HG02870 (cell line): ENCODE measurements around the gene FIZ1.
"Not testable (repeated sequence)": the region's sequence is repeated elsewhere in the genome, so short reads cannot be mapped to it uniquely, and the experiment has no call there.

ENCODE experiments used
- ATAC-seq: cut with Tn5 transposase; IDR thresholded peaks from one replicate; pipeline ENCODE4 v1.9.1; 2021; ENCODE audit warnings: mild to moderate bottlenecking, moderate library complexity; ENCODE audit not compliant: unreplicated experiment

The FIZ1 gene

DNA sequence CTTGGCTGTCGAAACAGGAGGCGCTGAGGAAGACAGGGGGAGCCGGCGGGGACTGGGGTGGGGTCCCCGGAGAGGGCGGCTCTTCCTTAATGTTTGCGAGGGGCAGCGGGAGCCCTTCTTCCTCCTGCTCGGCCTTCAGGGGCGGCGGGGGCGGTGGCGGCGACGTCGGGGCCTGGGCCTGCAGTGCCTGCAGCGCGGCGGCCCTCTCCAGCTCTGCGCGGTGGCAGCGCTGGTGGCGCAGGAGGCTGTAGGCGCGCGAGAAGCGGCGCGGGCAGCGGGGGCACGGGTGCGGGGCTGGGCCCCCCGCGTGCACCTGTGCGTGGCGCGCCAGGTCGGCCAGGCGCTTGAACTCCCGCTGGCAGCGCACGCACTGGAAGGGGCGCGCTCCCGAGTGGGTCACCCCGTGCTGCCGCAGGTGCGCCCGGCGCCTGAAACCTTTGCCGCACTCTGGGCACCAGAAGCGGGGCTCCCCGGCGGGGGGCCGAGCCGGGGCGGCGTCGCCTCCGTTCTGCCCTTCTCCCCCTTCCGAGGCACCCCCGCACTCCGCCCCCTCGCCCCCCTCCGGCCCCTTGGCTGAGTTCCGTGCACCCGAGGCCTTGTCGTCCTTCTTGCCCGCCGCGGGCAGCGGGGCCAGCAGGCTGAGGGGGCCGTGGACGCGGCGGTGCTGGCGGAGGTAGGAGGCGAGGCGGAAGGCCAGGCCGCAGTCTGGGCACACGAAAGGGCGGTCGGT lies 21.1 kb downstream of the FIZ1 start:
- no peak for ATAC-seq

DNA sequence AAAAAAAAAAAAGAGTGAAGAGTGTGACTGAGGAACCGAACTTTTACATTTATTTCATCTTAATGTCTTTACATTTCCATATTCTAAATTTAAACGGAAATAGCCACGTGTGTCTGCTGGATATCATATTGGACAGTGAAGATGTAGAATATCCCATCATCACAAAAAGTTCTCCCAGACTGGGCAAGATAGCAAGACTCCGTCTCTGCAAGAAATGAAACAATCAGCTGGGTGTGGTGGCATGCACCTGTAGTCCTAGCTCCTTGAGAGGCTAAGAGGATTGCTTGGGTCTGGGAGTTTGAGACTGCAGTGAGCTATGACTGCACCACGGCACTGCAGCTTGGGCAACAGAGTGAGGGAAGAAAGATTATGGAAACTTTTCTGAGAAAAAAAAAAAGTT lies 22.6 kb downstream of the FIZ1 start:
- no peak for ATAC-seq

DNA sequence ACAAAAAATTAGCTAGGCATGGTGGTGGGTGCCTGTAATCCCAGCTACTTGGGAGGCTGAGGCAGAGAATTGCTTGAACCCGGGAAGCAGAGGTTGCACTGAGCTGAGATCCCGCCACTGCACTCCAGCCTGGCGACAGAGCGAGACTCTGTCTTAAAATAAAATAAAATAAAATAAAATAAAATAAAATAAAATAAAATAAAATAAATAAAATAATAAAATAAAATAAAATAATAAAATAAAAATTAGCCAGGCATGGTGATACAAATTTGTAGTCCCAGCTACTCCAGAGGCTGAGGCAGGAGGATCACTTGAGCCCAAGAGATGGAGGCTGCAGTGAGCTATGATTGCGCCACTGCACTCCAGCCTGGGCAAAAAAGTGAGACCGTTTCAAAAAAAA lies 25.4 kb downstream of the FIZ1 start:
- not testable (repeated sequence) for ATAC-seq

DNA sequence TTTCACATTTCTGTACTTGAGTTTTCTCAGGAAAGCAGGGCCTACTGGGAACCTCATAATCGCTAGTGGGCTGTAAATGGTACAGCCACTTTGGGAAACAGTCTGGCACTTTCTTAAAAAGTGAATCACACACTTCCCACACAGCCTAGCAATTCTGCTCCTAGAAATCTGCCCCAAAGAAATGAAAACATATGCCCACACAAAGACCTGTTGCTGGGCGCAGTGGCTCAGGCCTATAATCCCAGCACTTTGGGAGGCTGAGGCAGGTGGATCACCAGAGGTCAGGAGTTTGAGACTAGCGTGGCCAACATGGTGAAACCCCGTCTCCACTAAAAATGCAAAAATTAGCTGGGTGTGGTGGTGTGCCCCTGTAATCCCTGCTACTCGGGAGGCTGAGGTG lies 29.8 kb downstream of the FIZ1 start:
- not testable (repeated sequence) for ATAC-seq

DNA sequence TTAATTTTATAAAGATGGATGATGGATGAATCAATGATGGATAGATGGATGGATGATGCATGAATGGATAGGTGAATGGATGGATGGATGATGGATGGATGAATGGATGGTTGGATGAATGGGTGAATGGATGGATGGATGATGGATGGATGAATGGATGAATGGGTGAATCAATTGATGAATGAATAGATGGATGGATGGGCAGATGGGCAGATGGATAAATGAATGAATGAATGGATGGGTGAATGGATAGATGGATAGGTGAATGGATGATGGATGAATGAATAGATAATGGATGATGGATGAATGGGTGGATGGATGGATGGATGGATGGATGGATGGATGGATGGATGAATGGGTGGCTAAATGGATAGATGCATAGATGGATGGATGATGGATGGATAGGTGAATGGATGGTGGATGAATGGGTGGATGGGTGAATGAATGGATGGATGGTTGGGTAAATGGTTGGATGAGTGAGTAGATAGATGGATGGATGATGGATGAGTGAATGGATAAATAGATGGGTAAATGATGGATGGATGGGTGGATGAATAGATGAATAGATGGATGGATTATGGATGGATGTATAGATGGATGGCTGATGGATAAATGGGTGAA lies 31.5 kb downstream of the FIZ1 start:
- no peak for ATAC-seq

DNA sequence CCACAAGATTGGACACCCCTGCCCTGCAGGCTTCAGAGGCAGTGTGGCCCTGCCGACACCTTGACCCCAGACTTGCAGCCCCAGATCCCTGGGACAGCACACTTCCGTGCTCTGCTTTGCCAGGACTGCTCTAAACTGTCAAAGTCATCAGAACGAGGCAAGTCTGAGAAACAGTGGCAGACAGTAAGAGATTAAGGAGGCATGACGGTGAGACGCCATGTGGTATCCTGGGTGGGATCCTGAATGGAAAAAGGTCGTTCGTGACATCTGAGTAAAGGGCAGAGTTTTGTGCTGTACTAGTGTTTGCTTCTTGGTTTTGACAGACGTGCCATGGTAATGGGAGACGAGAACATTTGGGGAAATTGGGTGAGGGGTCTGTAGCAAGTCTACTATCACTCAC lies 32.5 kb downstream of the FIZ1 start:
- no peak for ATAC-seq

DNA sequence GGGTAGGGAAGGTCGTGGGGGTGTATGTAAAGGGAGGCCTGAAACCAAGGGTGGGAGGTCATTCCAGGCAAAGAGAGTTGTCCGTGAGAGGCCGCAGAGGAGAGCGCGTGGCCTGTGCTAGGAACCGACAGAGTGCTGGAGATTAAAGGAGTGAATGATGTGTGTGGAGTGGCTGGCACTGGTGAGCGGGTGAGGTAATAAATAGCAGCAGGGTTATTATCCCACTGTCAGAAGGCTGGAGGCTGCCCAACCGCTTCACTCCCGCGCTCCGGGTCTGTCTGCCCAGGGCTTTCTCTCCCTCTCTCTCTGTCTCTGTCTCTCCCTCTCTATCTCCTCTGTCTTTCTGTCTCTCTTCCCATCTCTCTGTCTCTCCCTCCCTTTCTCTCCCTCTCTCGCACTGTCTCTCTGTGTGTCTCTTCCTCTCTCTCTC lies 36.0 kb downstream of the FIZ1 start:
- ATAC-seq = no peak

DNA sequence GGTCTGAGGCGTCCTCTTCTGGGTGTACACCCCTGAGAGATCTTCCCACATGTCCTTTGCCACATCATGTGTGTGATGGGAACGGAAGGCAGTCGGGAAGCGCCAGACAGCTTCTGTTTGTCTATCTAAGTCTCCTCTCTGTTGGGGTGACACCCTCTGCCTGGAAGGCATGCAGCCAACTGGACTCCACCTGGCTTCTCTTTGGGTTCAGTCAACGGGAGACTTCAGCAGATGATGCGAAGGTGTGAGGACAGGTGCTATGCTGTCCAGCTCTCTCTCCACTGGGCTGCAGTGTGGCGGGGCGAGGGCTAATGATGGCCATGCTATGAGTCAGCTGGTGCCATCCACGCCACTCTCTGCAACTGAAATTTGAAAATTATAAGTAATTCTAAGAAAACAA lies 39.6 kb downstream of the FIZ1 start:
- no peak for ATAC-seq

DNA sequence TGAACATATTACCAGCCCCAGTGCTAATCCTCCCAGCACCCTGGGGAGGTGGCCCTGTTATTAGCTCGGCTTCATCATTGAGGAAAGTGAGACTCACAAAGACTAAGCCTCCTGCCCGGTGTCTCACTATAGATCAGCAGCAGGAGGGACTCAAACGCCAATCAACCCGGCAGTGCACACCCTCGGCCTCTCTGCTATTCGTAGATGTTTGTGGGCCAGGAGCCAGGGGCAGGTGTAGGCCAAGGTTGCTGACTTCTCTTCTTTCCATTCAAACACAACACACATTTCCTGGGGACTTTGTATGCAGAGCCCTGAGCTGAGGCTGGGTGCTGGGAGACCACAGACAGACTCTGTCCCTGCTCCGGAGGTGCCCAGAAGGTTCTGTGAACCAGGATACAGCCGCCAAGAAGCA lies 44.6 kb downstream of the FIZ1 start:
- ATAC-seq = no peak

DNA sequence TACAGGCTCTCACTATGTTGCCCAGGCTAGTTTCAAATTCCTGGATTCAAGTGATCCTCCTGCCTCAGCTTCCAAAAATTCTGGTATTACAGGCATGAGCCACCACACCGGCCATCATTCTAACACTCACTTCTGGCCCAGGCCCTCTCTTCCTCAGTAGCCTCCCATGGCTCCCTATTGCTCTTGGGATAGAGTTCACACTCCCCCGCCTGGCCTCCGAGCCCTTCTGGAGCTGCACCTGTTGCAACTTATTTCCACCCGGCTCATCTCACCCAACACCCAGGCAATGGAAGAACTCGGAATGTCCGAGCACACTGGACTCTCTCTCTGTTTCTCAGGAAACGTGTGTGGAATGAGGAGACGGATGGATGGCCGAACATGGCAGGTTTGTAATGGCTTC lies 45.0 kb downstream of the FIZ1 start:
- ATAC-seq = no peak

DNA sequence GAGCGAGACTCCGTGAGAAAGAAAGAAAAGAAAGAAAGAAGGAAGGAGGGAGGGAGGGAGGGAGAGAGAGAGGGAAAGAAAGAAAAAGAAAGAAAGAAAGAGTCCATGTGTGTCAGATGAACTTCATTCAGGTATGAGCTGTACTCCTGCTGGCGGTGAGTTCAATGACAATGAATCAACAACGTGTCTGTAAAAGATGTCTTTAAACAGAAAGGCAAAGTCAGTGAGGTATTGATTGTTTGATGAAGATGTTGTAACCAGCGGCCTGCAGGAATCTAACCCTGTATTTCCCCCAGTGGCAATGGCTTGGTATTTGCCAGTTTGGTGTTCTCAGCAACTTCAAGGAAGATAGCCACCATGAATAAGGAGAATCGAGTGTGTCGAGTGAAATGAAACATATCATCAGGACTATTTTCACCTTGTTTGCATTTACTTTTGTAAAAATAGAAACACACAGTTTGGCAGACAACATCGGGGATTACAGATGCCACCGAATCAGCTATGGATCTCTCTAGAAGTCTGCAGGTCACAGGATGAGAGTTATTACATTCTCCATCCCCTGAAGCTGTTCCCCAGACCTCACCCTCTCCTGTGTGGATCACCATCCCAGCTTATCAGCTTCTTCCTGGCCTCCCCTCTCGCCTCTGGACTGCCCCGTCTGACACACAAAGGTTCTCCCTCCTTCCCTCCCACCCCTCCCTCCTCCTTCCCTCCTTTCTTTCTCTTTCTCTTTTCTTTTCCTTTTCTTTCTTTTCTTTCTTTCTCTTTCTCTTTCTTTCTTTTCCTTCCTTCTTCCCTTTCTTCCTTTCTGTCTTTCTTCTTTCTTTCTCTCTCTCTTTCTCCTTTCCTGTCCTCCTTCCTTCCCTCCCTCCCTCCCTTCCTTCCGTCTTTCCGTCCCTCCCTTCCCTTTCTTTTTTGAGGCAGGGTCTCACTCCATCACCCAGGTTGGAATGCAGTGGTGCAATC lies 45.8 kb downstream of the FIZ1 start:
- no peak for ATAC-seq

DNA sequence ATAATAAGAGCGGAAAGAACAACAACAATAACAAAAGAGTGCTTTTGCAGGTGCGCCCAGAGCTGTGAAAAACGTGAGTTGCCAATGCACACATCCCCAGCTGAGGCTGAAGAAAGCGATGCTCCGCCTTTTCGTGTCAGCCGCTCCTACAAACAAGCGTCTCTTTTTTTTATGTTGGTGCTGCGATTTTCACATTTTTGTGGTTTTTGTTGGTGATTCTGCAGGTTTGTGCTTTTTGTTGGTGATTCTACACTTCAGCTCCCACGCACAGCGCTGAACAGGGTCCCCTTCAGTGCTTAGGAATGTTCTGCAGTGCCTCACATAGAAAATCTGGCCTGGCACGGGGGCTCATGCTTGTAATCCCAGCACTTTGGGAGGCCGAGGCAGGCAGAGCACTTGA lies 46.7 kb downstream of the FIZ1 start:
- ATAC-seq = no peak

DNA sequence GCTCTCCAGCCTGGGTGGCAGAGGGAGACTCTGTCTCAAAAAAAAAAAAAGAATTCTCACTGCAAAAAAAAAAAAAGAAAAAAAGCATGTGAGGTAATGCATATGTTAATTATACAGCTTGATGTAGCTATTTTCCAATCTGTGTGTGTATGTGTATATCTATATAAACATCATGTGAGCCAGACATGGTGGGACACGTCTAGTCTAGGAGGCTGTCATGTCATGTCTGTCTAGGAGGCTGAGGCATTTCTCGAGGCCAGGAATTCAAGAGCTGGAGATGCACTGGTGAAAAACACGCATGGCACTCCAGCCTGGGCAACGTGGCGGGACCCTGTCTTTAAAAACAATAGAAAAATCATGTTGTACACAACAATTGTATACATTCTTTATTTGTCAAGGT lies 47.1 kb downstream of the FIZ1 start:
- ATAC-seq = no peak

DNA sequence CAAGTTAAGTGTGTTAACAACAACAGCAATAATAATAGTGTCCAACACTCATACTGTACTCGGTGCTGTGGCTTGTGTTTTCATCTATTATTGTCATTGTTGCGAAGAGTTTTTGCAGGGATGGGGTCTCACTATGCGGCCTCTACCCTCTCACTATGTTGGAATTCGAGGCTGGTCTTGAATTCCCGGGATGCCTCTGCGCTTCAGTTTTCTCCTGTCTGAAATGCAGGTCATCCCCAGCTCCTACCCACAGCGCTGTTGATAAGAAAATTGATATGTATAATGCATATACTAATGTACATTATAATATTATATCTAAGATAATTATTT lies 49.0 kb downstream of the FIZ1 start:
- no peak for ATAC-seq

DNA sequence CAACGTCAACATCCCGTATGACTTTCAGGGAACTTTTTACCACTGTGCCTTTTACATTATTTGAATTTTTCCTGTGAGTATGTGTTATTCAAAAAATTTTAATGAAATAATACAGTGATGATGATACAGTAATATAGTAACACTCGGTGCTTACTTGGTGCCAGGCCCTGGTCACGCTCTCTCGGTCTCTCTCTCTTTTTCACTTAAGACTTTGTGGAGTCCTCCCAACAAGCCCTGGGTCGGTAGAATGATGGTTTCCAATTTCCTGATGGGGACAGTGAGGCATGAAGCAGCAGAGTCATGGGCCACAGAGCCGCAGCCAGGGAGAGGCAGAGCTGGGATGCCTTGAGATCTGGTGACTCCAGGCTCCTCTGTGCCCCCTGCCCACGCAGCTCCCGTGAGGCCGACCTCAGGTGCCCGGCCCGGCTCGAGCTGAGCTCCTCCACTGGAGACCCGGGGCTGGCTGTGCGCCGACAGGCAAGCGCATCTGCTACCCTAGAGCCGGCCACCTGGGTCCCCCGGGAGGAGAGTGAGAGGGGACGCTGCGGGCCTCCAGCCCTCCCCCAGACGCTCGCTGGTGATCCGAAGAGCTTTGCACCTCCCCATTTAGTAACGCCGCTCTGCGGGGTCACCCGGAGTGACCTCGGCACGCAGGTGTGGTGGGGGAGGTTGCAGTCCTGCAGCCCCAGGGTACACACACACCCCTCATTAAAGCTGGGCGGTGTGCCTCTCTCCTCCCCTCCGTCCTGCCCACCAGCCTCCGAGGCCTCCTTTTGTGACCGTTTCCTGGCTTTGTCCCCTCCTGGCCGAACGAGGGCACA lies 49.6 kb downstream of the FIZ1 start:
- no peak for ATAC-seq

DNA sequence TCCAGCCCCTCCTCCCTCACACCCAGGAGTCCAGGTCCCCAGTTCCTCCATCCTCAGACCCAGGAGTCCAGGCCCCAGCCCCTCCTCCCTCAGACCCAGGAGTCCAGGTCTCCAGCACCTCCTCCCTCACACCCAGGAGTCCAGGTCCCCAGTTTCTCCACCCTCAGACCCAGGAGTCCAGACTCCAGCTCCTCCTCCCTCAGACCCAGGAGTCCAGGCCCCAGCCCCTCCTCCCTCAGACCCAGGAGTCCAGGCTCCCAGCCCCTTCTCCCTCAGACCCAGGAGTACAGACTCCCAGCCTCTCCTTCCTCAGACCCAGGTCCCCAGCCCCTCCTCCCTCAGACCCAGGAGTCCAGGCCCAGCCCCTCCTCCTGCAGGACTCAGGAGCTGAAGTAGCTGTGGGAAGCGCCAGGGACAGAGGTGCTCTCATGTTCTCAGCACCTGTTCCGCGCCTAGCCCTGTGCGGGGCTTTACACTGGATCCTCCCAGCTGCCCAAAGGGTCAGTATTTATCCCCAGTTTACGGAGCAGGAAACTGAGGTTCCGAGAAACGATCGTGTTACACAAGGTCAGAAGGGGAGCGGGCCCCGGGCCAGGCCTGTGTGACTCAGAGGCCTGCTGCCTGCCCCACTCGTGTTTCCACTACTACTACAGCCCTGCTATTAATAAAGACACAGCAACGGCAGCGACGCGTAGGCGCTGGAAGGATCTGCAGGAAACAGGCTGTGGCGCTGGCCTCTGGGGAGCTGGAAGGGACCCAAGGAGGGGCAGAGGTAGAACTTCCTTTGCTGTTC lies 52.3 kb downstream of the FIZ1 start:
- no peak for ATAC-seq

DNA sequence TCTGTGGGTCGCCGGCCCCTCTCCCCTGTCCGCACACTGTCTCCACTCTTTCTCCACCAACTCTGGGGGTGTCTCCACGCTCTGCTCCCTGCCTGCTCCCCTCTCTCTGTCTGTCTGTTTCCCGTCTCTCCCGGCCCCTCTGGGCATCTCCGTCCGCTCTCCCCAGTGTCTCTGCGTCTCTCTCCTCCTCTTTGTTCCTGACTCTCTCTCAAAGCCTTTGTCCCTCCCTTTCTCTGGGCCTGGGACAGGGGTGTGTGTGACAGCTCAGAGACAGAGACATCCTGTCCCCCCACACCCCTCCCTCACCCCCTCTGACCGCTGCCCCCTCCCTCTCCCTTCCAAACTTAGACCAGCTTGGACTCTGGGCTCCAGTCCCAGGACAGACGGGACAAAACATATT lies 53.3 kb downstream of the FIZ1 start:
- no peak for ATAC-seq

DNA sequence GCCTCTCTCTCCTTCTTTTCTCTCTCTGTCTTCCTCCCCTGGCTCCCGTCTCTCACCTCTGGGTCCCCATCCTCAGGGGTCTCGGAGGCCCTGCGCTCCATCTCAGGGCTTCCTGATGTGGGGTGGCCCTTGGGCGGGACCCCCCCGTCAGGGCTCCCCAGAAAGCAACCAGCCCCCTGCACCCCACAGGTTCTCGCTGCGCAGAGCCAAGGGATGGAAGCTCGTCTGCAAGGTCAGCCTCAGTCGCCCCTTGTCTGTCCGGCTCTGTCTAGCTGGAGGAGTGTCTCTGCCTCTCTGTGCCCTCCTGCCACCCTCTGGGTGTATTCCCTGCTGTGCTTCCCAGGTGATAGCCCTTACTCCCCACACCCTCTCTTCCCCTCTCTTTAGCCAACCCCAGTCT lies 53.9 kb downstream of the FIZ1 start, which contains the start of gene SBK3:
Gene SBK3, minus strand, starts transcription at position 101 of the 400 bp plus-strand sequence. Its CDS starts 0 bp downstream, at position 101.
- ATAC-seq = no peak

DNA sequence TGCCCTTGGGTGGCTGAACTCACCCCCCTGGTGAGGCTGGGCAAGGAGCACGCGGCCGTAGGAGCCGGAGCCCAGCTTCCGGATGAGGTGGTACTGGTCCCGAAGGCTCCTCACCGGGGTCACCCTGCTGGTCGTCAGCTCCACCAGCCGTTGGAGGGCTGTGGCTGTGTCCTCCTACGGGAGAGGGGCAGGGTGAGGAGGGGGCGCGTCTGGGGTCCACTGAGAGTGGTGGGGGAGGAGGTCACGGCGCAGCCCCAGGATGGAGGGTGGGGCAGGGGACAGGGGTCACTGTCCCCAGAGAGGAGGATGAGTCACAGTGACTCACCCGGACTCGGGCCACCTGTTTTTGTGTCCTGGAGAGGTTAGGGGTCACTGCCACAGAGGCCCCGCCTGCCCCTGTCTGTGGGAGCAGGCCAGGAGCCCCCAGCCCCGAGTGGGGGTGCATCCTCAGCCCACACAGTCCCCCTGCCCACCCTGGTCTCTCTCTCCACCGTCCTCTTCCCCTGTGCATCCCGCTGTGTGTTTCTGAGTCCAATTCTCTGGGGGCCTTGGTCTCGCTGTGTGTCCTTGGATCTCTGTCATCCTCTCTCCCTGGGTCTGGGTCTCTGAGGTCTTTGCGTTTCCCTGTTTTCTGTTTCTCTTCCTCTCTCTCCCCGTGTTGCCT lies 54.4 kb downstream of the FIZ1 start:
- no peak for ATAC-seq

DNA sequence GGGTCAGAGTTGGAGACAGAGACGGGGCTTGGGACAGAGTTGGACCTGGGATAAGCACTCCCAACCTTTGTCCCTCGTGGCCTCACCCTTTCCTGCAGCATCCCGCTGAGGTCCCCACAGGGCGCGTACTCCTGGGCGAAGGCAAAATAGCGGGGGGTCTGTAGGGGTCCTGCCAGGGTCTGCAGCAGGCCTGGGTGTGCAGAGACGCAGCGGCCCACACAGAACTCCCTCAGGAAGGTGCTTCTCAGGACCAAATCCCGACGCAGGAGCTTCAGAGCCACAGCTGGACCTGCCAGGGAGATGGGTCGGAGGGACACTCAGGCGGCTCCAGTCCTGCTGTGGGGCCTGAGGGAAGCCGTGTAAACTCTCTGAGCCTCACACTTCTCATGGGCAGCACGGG lies 55.3 kb downstream of the FIZ1 start:
- ATAC-seq = no peak
